HG03342 (cell line): ENCODE measurements around the gene EGFL7.

Source experiments
- ATAC-seq: cut with Tn5 transposase; IDR thresholded peaks from one replicate; pipeline ENCODE4 v1.9.1; 2021; ENCODE audit warnings: mild to moderate bottlenecking, moderate library complexity; ENCODE audit not compliant: unreplicated experiment

EGFL7 gene

DNA sequence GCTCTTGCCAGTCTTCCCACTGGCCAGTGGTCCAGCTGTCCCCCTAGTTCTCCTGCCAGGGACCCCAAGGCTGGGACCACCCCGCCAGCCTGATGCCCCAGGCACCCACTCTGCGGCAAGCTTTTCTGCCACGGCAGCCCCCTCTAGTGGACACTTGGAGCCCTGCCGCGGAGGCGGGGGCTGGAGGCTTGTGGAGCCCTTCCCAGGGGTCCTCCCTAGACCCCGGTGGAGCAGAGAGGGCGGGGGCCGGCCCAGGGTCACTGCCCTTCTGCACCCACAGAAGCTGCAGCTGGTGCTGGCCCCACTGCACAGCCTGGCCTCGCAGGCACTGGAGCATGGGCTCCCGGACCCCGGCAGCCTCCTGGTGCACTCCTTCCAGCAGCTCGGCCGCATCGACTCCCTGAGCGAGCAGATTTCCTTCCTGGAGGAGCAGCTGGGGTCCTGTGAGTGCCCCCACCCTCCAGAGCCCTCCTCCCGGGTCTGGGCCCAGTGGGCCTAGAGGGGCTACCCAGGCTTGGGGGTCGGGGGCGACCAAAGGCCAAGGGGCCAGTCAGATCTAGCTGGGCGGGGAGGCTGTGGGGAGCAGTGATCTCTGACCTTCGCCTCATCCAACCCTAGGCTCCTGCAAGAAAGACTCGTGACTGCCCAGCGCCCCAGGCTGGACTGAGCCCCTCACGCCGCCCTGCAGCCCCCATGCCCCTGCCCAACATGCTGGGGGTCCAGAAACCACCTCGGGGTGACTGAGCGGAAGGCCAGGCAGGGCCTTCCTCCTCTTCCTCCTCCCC, 9.1 kb downstream of the EGFL7 start:
- no peak for ATAC-seq

GRCh38 chr9:136672431-136673087, 9.8 kb downstream of the EGFL7 start:
- no peak for ATAC-seq

- no peak for ATAC-seq
These were observed 10.6 kb downstream of the EGFL7 start for GRCh38 chr9:136673088-136673974.

DNA sequence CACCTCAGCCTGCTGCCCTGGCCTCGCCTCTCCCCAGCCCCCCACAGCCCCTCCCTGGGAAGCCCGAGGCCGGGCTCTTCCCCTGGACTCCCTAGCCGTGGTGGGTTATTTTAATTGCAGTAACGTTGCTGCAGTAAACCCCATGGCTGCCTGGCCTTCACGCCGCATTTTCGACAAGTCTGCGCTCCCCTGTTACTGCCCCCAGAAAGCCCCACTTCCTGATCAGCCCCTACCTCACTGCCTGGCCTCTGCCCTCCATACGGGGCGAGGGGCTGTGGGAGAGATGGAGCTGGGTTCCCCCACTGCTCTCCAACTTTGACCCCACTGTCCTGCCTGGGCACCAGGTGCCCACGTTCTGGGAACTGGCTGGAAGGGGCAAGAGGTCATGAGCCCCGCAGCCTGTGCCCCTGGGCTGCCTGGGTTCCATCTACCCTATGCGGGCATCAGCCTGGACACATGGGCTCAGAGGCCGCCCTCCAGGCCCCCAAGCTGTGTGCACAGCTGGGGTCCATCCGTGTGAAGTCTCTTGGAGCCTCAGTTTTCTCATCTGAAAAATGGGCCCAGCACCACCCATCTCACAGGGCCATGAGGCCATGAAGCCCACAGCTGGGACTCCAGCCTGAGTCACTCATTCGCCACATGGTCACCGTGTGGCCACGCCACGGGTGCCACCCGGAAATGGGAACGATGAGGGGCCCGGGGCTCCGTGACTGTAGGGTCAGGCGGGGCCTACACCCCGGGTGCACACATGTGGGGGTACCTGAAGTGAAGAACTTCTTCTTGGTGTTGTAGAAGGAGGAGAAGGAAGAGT, 11.5 kb downstream of the EGFL7 start:
- ATAC-seq = no peak

GRCh38 chr9:136674786-136675349, 12.2 kb downstream of the EGFL7 start:
- no peak for ATAC-seq

- ATAC-seq = no peak
These were observed 13.0 kb downstream of the EGFL7 start for GRCh38 chr9:136675477-136676296.

DNA sequence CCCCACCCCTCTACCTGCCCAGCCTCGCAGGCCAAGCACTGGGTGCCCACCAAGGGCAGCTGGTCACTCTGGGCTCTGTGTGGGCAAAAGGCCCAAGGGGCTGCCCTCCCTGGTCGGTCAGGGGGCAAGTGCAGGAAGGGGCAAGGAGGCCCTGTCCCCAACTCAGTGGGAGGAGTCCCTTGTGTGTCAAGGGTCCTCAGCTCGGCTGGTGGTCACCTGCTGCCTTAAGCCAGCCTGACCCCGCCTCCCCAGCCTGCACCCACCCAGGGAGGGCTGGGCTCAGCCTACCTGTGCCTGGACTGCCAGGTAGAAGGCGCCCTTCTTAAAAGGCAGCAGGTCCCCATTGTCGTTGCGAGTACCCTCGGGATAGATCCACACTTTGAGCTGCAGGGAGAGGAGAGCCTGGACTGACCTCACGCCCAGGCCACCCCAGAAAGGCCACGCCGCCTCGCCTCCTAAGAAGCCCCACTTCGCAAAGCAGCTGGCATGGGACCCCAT, 13.6 kb downstream of the EGFL7 start:
- no peak for ATAC-seq

DNA sequence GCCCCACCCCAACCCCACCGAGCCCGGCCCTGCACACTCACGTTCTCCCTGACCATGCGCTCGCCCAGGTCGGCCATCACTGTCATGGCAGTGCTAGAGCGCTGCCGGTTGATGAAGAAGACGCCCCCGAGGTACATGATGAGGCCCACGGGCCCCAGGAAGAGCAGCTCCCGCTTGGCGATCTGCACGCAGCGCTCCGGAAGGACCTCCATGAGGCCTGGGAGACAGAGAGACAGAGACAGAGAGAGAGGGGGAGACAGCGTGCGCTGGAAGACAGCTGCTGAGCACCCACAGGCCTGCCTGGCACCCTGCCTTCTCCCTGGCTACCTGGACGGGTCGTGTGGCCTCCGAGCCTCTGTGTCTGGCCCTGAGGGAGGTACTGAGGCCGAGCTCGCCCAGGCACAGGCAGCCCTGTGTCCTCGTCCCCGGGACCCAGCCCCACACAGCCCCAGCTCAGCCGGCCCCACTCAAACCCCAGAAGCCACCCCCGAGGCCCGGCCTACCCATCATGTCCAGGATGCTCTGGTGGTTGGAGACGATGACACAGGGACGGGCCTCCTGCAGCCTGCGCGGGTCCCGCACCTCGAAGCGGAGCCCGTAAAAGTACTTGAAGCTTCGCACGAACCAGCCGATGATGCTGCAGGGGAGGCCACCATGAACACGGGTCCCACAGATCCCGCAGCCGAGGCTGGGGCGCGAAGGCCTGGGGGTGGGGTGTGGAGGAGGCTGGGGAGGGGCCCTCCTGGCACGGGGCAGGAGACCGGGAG, 14.4 kb downstream of the EGFL7 start:
- ATAC-seq = no peak

- ATAC-seq = no peak
These were observed 15.3 kb downstream of the EGFL7 start for GRCh38 chr9:136678034-136678433.

DNA sequence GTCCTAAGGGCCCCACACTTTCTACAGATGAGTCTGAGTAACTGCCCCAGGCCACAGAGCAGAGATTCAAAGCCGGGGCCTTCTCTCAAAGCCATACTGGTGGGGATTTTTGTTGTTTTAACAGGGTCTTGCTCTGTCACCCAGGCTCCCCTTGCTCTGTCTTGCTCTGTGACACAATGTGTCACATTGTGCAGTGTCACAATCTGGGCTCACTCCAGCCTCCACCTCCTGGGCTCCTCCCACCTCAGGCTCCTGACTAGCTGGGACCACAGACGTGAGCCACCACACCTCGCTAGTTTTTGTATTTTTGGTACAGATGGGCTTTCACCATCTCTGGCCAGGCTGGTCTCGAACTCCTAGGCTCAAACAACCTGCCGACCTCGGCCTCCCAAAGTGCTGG, 15.9 kb downstream of the EGFL7 start:
- ATAC-seq = no peak

DNA sequence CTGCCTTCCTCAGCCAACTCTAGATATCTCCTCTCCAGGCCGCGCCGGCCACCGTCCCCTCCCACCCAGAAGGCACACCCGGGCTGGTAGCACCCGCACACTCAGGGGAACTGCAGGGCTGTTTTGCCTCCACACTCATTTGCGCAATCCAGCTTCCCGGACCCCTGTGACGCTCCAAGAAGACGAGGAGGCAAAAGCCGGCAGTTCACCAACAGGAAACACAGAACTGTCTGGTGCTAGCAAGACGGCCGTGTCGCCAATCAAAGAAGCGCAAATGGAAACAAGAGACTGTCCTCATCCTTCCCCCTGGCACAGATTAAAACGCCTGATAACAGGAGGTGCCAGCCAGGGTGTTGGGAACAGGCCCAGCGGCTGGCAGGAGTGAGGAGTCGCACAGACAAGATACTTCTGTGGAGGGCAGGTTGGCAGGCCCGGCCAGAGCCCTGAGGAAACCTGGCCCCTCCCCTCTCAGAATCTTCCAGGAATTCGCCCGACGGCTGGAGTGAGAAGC, 16.8 kb downstream of the EGFL7 start:
- no peak for ATAC-seq

DNA sequence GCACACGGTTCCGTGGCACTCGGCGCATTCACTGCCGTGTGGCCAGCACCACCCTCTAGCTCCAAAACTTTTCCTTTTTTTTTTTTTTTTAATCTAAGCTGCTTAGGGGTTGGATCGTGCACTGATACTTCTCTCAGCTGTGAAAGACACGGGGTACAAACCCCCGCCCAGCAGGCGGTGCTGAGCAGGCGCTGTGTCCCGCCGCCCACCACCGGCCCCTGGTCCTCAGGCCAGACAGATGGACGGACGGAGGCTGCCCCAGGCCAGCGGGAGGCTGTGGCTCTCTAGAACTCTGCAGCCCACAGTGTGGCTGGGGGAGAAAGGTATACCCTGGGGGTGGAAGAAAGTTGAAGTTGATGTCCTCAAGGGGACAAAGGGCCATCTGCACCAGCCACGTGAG, 18.3 kb downstream of the EGFL7 start:
- ATAC-seq = no peak

DNA sequence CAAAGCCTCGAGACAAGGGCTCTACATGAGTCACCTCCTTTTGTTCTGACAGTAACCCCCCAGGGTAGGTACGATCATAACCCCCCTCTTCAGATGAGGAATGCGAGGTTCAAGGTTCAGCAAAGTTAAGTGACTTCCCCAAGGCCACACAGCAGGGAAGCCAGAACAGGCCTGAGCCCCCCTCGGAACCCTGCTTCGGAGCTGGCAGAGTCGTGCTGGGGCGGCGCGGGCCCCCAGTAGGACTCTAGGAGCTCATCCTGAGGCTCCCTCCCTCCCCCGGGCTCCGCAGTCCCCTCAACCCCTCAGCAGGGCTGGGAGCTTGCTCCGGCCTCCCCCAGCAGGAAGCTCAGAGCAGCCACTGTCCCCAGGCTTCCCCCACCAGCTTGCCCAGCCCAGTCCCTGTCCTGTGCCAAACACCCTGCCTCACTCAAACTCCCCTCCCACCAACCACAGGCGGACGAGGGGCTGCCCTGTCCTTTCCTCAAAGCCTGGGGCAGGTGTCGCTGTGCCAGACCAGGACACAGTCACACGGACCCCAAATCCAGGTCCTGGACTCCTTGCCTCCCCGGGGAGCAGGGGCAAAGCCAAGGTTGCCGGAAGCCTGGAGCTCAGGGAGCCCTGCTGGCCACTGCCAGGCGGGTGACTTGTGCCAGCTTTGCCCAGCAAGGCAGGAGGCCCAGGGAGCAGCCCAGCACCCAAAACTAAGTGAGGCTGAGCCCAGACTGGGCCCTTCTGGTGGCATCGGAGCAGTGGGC, 19.4 kb downstream of the EGFL7 start:
- no peak for ATAC-seq

DNA sequence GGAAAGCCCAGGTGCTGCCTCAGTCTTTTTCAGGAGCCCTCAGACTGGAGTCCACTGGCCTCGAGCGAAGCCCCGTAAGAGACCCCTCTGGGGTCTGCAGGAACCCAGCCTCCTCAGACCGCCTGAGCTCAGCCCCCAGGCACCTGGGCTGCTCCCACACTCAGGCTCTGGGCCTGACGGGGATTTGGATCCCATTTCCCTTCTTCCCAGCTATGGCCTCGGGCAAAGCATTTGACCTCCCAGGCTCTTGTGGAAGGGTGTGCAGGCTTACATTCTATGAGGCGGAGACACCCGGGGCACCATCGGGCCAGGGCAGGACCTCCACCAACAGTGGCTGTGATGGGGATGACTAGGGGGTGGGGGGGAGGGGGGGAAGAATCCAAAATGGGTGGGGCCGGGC, 20.0 kb downstream of the EGFL7 start:
- no peak for ATAC-seq

DNA sequence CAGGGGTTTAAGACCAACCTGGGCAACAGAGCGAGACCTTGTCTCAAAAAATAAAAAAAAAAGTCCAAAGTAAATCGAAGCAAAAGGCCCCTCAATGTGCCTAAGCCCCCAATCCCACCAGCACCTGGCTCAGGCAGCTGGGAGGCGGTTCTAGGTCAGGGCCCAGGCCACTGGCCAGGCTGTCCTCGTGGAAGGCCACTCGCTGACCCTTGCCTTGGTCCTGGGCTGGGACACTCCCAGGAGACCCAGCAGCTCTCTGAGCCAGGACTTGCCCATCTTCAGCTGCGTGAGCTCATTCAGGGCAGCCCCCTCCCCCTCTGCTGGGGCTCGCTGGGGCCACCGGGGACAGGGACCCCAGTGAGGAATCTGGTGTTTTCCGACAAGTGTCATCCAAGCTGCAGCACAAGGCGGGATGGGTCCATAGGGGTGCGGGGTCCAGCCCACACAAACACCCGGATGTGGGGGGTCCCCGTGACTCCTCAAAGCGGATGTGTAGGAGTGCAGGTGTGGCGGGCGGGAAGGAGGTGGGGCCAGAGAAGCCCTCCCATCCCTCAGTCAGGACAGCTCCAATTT, 20.5 kb downstream of the EGFL7 start:
- ATAC-seq = no peak

DNA sequence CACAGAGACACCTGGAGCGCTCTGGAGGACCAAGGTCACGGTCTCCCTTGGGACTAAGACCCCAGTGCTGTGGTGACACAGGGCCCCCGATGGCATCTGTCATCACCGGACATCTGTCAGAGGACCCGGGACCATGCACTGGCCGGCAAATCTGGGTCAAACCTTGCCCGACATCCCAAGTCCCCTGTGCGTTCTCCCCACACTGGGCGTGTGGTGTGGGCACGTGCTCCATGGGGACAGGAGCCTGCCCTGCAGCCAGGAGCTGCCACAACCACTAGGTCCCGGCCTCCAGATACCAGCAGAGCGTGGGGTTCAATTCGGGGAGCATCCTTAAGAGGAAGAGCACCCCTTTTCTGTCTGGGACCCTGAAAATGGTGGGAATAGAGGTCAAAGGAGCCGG, 21.0 kb downstream of the EGFL7 start:
- ATAC-seq = no peak

DNA sequence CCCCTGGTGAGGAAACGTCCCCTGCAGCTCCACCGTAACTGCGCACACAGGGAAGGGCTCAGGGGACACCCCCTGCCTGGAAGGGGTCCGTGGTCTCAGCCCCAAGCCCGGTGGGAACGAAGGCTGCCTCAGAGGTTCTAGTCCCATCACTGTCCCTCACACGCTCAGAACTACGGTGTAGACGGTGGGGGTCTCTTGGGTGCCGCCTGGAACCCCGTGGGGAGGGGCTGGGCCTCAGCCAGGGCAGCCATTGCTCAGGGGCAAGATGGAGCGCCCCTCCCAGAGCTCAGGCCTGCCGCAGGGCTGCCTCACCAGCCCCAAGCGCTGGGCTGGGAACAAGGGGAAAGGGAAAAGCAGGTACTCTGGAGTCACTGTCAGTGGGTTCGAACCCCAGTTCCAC, 21.6 kb downstream of the EGFL7 start:
- ATAC-seq = no peak
